HG02884 (cell line): ENCODE measurements around the gene DDX47.
"Not testable (repeated sequence)": the region's sequence is repeated elsewhere in the genome, so short reads cannot be mapped to it uniquely, and the experiment has no call there.

Experiments used
- ATAC-seq: cut with Tn5 transposase; IDR thresholded peaks from one replicate; pipeline ENCODE4 v1.9.1; 2021; ENCODE audit warnings: mild to moderate bottlenecking, moderate library complexity; ENCODE audit not compliant: unreplicated experiment

DDX47 gene

GRCh38 chr12:12870465-12870864, 57.3 kb downstream of the DDX47 start:
- ATAC-seq, result no peak

- no peak for ATAC-seq
Measured at GRCh38 chr12:12871587-12872138, 58.5 kb downstream of the DDX47 start.

GRCh38 chr12:12872139-12872933, 59.2 kb downstream of the DDX47 start:
- ATAC-seq, result no peak

- ATAC-seq, result no peak
Measured at GRCh38 chr12:12872934-12873275, 59.8 kb downstream of the DDX47 start.

- ATAC-seq, result no peak
Measured at GRCh38 chr12:12874029-12874428, 60.9 kb downstream of the DDX47 start.

GRCh38 chr12:12875301-12875700, 62.2 kb downstream of the DDX47 start:
- not testable (repeated sequence) for ATAC-seq

GRCh38 chr12:12877153-12877768, 64.1 kb downstream of the DDX47 start:
- ATAC-seq, result no peak

GRCh38 chr12:12877781-12878455, 64.8 kb downstream of the DDX47 start:
- ATAC-seq, result no peak
